Mesendoderm (in vitro differentiated cells): ENCODE results near the gene SLC35C1.

ENCODE experiments used
- DNase-seq: peaks from one replicate; pipeline ENCODE4 v3.0.0; 2013
- H2AK5ac ChIP-seq: 2 replicates; pipeline ENCODE4 v1.6.1; 2013; ENCODE audit warnings: low read length, inconsistent platforms
- H2BK120ac ChIP-seq: 2 replicates; pipeline ENCODE4 v1.6.1; 2013; ENCODE audit warnings: low read depth, mild to moderate bottlenecking, low read length, moderate library complexity, mixed read lengths
- H2BK15ac ChIP-seq: replicated peaks from 2 replicates; pipeline ENCODE4 v1.6.1; 2013; ENCODE audit warnings: low read depth, mild to moderate bottlenecking, moderate library complexity
- H2BK5ac ChIP-seq: 2 replicates; pipeline ENCODE4 v1.6.1; 2013; ENCODE audit warnings: low read length, inconsistent platforms
- H3K18ac ChIP-seq: 2 replicates; pipeline ENCODE4 v1.6.1; 2013; ENCODE audit warnings: mild to moderate bottlenecking, low read length, mixed read lengths
- H3K23ac ChIP-seq: one replicate; pipeline ENCODE4 v1.6.1; 2013; ENCODE audit warnings: low read length
- H3K27ac ChIP-seq: 2 replicates; pipeline ENCODE4 v1.5.1; 2013; ENCODE audit warnings: low read depth, mild to moderate bottlenecking, inconsistent platforms, low read length, moderate library complexity
- H3K27me3 ChIP-seq: 2 replicates; pipeline ENCODE4 v1.6.1; 2013; ENCODE audit warnings: low read length, control low read depth, mild to moderate bottlenecking, inconsistent platforms; ENCODE audit not compliant: insufficient read depth, poor library complexity
- H3K36me3 ChIP-seq: 2 replicates; pipeline ENCODE4 v1.6.1; 2013; ENCODE audit warnings: low read length, inconsistent platforms; ENCODE audit not compliant: control insufficient read depth, insufficient read depth
- H3K4ac ChIP-seq: one replicate; pipeline ENCODE4 v1.6.1; 2013; ENCODE audit warnings: low read depth, mild to moderate bottlenecking, low read length, moderate library complexity
- H3K4me1 ChIP-seq: 2 replicates; pipeline ENCODE4 v1.6.1; 2013; ENCODE audit warnings: low read depth, low read length, inconsistent platforms; ENCODE audit not compliant: control insufficient read depth
- H3K4me2 ChIP-seq: 2 replicates; pipeline ENCODE4 v1.6.1; 2013; ENCODE audit warnings: low read length
- H3K4me3 ChIP-seq: 2 replicates; pipeline ENCODE4 v1.5.1; 2013; ENCODE audit warnings: mild to moderate bottlenecking, low read length
- H3K56ac ChIP-seq: one replicate; pipeline ENCODE4 v1.6.1; 2013; ENCODE audit warnings: low read length
- H3K79me1 ChIP-seq: 2 replicates; pipeline ENCODE4 v1.6.1; 2013; ENCODE audit warnings: low read length, inconsistent platforms
- H3K79me2 ChIP-seq: 2 replicates; pipeline ENCODE4 v1.6.1; 2013; ENCODE audit warnings: mild to moderate bottlenecking, low read length; ENCODE audit not compliant: control insufficient read depth, insufficient read depth
- H3K9ac ChIP-seq: 2 replicates; pipeline ENCODE4 v1.6.1; 2013; ENCODE audit warnings: low read length, inconsistent platforms
- H4K5ac ChIP-seq: one replicate; pipeline ENCODE4 v1.6.1; 2013; ENCODE audit warnings: low read length
- H4K8ac ChIP-seq: one replicate; pipeline ENCODE4 v1.6.1; 2013; ENCODE audit warnings: low read depth, mild to moderate bottlenecking, control low read depth, low read length, moderate library complexity
- WGBS: extraction: QIAGEN DNeasy Blood & Tissue Kit; methylation state at CpG from one replicate; pipeline ENCODE4 v1.1.7; 2013; ENCODE audit warnings: low lambda C conversion rate, missing lambda C conversion rate; ENCODE audit not compliant: insufficient coverage; ENCODE audit errors: extremely low coverage; 5-methylcytosine and 5-hydroxymethylcytosine counted together

The SLC35C1 gene

GRCh38 chr11:45801723-45802315 lies 3.1 kb upstream of the SLC35C1 start:
- no peak overlapping the region for H4K5ac ChIP-seq
- H3K4me1 ChIP-seq = peaks cover 4% of the 10 kb centered on the region
- no peak overlapping the region for H3K18ac ChIP-seq
- no peak overlapping the region for H2AK5ac ChIP-seq
- H3K27me3 ChIP-seq = no peaks in the 10 kb centered on the region
- H3K9ac ChIP-seq = no peak overlapping the region
- H3K36me3 ChIP-seq = no peaks in the 10 kb centered on the region
- no peak overlapping the region for H3K4me3 ChIP-seq
- H3K27ac ChIP-seq = no peak overlapping the region
- no peak overlapping the region for H2BK15ac ChIP-seq
- H3K4me2 ChIP-seq = no peak overlapping the region
- no peak overlapping the region for H3K56ac ChIP-seq
- no CpG with 5 or more reads among the region's 2 CpGs for WGBS
- no peak for DNase-seq
- peaks cover 10% of the 10 kb centered on the region for H3K79me1 ChIP-seq
- no peak overlapping the region for H4K8ac ChIP-seq
- no peak overlapping the region for H3K23ac ChIP-seq
- H3K79me2 ChIP-seq = no peaks in the 10 kb centered on the region
- no peak overlapping the region for H2BK120ac ChIP-seq
- no peak overlapping the region for H2BK5ac ChIP-seq
- no peak overlapping the region for H3K4ac ChIP-seq

DNA sequence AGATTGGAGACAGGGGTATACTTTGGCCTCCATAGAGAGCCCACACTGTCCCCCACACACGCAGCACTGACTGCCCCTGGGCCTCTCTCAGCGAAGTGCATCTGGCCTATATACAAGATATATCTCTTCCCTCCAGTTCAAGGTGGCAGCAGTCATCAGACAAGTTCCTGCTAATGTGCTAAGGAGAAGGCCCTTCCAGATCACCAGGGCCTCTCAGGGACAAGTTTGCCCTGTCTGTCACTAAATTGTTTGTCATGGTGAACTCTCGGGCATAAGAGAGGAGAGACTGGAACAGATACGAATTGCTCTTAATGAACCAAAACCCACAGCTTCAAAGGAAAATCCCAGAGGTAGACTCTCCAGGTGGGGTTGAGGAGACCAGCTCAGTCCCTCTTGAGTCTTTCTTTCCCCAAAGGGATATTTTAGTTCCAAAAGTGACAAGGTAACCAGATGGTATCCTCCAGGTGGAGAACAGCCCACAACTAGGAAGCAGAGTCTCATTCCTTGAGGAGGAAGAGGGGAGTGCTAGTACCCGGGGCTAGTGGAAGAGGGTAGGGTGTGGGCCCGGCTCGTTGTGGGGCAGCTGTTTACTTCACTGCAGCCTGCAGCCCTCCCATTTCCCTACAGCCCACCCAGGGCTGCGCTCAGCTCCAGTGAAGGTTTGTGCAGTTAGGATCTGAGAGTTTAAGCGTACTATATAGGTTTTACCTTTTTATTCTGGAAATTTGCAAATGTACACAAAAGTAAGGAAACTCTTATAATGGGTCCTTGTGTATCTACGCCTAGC lies 2.2 kb upstream of the SLC35C1 start:
- Histone ChIP-seq H3K79me1 (peaks cover 12% of the 10 kb centered on the region), H2AK5ac (no peak overlapping the region), H3K4me1 (peaks cover 4% of the 10 kb centered on the region), H3K79me2 (no peaks in the 10 kb centered on the region), H2BK15ac (no peak overlapping the region), H3K23ac (no peak overlapping the region), H2BK120ac (no peak overlapping the region), H3K27me3 (no peaks in the 10 kb centered on the region), H3K4ac (no peak overlapping the region), H3K27ac (no peak overlapping the region), H3K18ac (no peak overlapping the region), H3K9ac (no peak overlapping the region), H3K56ac (no peak overlapping the region), H3K4me2 (no peak overlapping the region), H2BK5ac (no peak overlapping the region), H3K4me3 (no peak overlapping the region), H4K8ac (no peak overlapping the region), H3K36me3 (no peaks in the 10 kb centered on the region), H4K5ac (no peak overlapping the region)
- no CpG with 5 or more reads among the region's 10 CpGs for WGBS
- DNase-seq = no peak

GRCh38 chr11:45803971-45804760 lies 783 bp upstream of the SLC35C1 start:
- Histone ChIP-seq H4K8ac (no peak overlapping the region), H3K56ac (peak overlapping the region; percentile 86), H2BK5ac (no peak overlapping the region), H3K4me2 (peak overlapping the region; percentile 87), H2BK15ac (no peak overlapping the region), H3K4me3 (peak overlapping the region; percentile 69), H3K18ac (peak overlapping the region; percentile 36), H3K79me2 (no peaks in the 10 kb centered on the region), H3K9ac (peak overlapping the region; percentile 72), H3K79me1 (peaks cover 14% of the 10 kb centered on the region), H2BK120ac (no peak overlapping the region), H3K27ac (no peak overlapping the region), H3K27me3 (no peaks in the 10 kb centered on the region), H2AK5ac (no peak overlapping the region), H3K23ac (no peak overlapping the region), H4K5ac (no peak overlapping the region), H3K4me1 (peaks cover 4% of the 10 kb centered on the region), H3K4ac (no peak overlapping the region), H3K36me3 (no peaks in the 10 kb centered on the region)
- peak; percentile 71 for DNase-seq
- WGBS = no CpG with 5 or more reads among the region's 70 CpGs

DNA sequence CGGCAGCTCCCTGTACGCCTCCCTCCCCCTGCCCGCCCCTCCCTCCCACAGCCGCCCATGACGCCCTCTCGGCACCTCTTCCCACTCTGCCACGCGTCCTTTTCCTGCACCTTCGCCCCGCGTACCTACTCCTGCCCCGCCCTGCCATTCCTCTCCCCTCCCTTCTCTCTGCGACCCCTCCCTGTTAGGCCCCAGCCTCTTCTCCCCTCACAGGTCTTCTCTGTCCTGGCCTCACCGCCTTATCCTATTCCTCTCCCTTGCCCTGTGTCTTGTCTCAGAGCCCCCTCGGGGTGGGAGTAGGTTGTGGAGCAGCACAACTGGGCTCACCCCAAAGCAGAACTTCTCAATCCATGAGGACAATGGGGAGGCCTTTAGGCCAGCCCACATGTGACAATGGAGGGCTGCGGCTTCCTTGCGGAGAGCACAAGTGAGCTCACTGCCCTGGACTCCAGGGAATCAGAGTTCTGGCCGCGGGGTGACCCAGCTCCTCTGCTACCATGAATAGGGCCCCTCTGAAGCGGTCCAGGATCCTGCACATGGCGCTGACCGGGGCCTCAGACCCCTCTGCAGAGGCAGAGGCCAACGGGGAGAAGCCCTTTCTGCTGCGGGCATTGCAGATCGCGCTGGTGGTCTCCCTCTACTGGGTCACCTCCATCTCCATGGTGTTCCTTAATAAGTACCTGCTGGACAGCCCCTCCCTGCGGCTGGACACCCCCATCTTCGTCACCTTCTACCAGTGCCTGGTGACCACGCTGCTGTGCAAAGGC lies 539 bp downstream of the SLC35C1 start:
- WGBS = no CpG with 5 or more reads among the region's 29 CpGs
- no peaks in the 10 kb centered on the region for H3K36me3 ChIP-seq
- no peak overlapping the region for H2AK5ac ChIP-seq
- H3K27ac ChIP-seq = no peak overlapping the region
- no peak overlapping the region for H2BK120ac ChIP-seq
- H3K18ac ChIP-seq = peak overlapping the region; percentile 52
- peak overlapping the region; percentile 53 for H3K4me2 ChIP-seq
- H3K4me3 ChIP-seq = peak overlapping the region; percentile 1
- H3K4ac ChIP-seq = peak overlapping the region; percentile 61
- peaks cover 14% of the 10 kb centered on the region for H3K79me1 ChIP-seq
- H3K23ac ChIP-seq = peak overlapping the region; percentile 54
- H4K8ac ChIP-seq = no peak overlapping the region
- H3K56ac ChIP-seq = peak overlapping the region; percentile 89
- no peak overlapping the region for H2BK15ac ChIP-seq
- H2BK5ac ChIP-seq = no peak overlapping the region
- H3K4me1 ChIP-seq = peaks cover 4% of the 10 kb centered on the region
- no peak overlapping the region for H4K5ac ChIP-seq
- H3K79me2 ChIP-seq = no peaks in the 10 kb centered on the region
- DNase-seq = peak; percentile 77
- H3K9ac ChIP-seq = peak overlapping the region; percentile 71
- no peaks in the 10 kb centered on the region for H3K27me3 ChIP-seq

- no CpG with 5 or more reads among the region's 20 CpGs for WGBS
- DNase-seq = no peak
- Histone ChIP-seq H3K18ac (no peak overlapping the region), H3K4me1 (peaks cover 4% of the 10 kb centered on the region), H3K9ac (peak overlapping the region; percentile 71), H4K8ac (no peak overlapping the region), H3K23ac (peak overlapping the region; percentile 30), H3K79me1 (peaks cover 14% of the 10 kb centered on the region), H3K4me2 (peak overlapping the region; percentile 53), H3K79me2 (no peaks in the 10 kb centered on the region), H3K56ac (peak overlapping the region; percentile 89), H2BK120ac (no peak overlapping the region), H4K5ac (no peak overlapping the region), H2BK15ac (no peak overlapping the region), H3K36me3 (no peaks in the 10 kb centered on the region), H3K27ac (no peak overlapping the region), H3K4ac (no peak overlapping the region), H2AK5ac (peak overlapping the region; percentile 91), H3K4me3 (no peak overlapping the region), H2BK5ac (no peak overlapping the region), H3K27me3 (no peaks in the 10 kb centered on the region)
These were observed 1.4 kb downstream of the SLC35C1 start for GRCh38 chr11:45806072-45806933.
